ENCODE data around the gene HAUS7.
"Not testable (repeated sequence)": the region's sequence is repeated elsewhere in the genome, so short reads cannot be mapped to it uniquely, and the experiment has no call there.

Gene HAUS7

GRCh38 chrX:153405426-153405825 is 65.0 kb downstream of the HAUS7 start:
- no peaks in the 10 kb centered on the region for H3K4me1 ChIP-seq (ENCODE audit: control insufficient read depth, insufficient read depth, low read length)
- ChIA-PET CTCF (interaction anchor here (1.3 to 1.6 kb wide), 2 partner anchors 33 to 56 kb away, joined by 6 to 7 read pairs; no protein-coding TSS in a partner anchor), POLR2A (no interaction called here)
- H3K4me3 ChIP-seq (ENCODE audit: low read depth, low read length): no peak overlapping the region
- no peaks in the 10 kb centered on the region for H3K36me3 ChIP-seq (ENCODE audit: control insufficient read depth in 2 of 2, insufficient read depth in 1 of 2, low read length in 2 of 2)
- no peaks in the 10 kb centered on the region for H3K9me3 ChIP-seq (ENCODE audit: control insufficient read depth, insufficient read depth, low read depth, low read length)
- no peak for TF ChIP-seq ZBTB20 (tag by site-specific recombination; IDR thresholded peaks at IDR 0.05)
- TF ChIP-seq ZSCAN23 (tag by site-specific recombination; IDR thresholded peaks at IDR 0.05): no peak
- TF ChIP-seq ZFHX2 (tag by site-specific recombination; conservative IDR thresholded peaks at IDR 0.05): no peak
- no peak for TF ChIP-seq PRDM4 (tag by site-specific recombination; IDR thresholded peaks at IDR 0.05)
- no peak for TF ChIP-seq ZNF169 (tag by site-specific recombination; IDR thresholded peaks at IDR 0.05)
- no peak for TF ChIP-seq ZNF26 (tag by site-specific recombination; IDR thresholded peaks at IDR 0.05)
- no peak for TF ChIP-seq ZNF423 (tag by site-specific recombination; IDR thresholded peaks at IDR 0.05)
- no peak for TF ChIP-seq TCF7L2 (IDR thresholded peaks at IDR 0.05; ENCODE audit: borderline replicate concordance, low read depth, low read length)
- no peak for TF ChIP-seq ZSCAN5A (tag by site-specific recombination; IDR thresholded peaks at IDR 0.05)
- TF ChIP-seq ZNF76 (tag by site-specific recombination; IDR thresholded peaks at IDR 0.05; ENCODE audit: borderline replicate concordance, low read depth): no peak
- no peak for TF ChIP-seq ZNF19 (tag by site-specific recombination; IDR thresholded peaks at IDR 0.05; ENCODE audit: low read depth)
- TF ChIP-seq ZNF433 (tag by site-specific recombination; IDR thresholded peaks at IDR 0.05; ENCODE audit: low read depth): no peak
- no peak for TF ChIP-seq ZNF518A (tag by site-specific recombination; conservative IDR thresholded peaks at IDR 0.05; ENCODE audit: low read depth)
- no peak for TF ChIP-seq ZNF449 (tag by site-specific recombination; IDR thresholded peaks at IDR 0.05)
- no peak for TF ChIP-seq ZBTB8A (tag by site-specific recombination; IDR thresholded peaks at IDR 0.05)
- TF ChIP-seq ZNF629 (tag by site-specific recombination; IDR thresholded peaks at IDR 0.05): no peak
- no peak for TF ChIP-seq BCL11B (tag by site-specific recombination; IDR thresholded peaks at IDR 0.05; ENCODE audit: low read depth)
- H3K27ac ChIP-seq (ENCODE audit: extremely low read depth, low read depth, low read length): no peak overlapping the region

- CTCF ChIA-PET: interaction anchor here (0.7 to 1.6 kb wide), 2 partner anchors 57 to 597 kb away, joined by 3 to 7 read pairs; no protein-coding TSS in a partner anchor
- POLR2A ChIA-PET: not testable (repeated sequence)
Measured at GRCh38 chrX:153404333-153404732, 66.0 kb downstream of the HAUS7 start.

More at GRCh38 chrX:153404333-153404732, 66.0 kb downstream of the HAUS7 start:
- H3K27ac ChIP-seq (ENCODE audit: extremely low read depth, low read depth, low read length); H3K9me3 ChIP-seq (ENCODE audit: control insufficient read depth, insufficient read depth, low read depth, low read length); H3K4me1 ChIP-seq (ENCODE audit: control insufficient read depth, insufficient read depth, low read length); H3K36me3 ChIP-seq (ENCODE audit: control insufficient read depth in 2 of 2, insufficient read depth in 1 of 2, low read length in 2 of 2); H3K4me3 ChIP-seq (ENCODE audit: low read depth, low read length): not testable (repeated sequence)

Data from HEK293 (cell line).